Progenitor cell of endocrine pancreas (in vitro differentiated cells): ENCODE results near the gene WDR46. TPM values are rescaled to one million over a fixed set of nuclear protein-coding genes. Genes with fewer than 3 reads are reported as not detected.

Source experiments
- DNase-seq: peaks from one replicate; pipeline ENCODE4 v3.0.0; 2021; ENCODE audit warnings: low spot score; ENCODE audit not compliant: unreplicated experiment
- H3K27ac Mint-ChIP-seq: 2 replicates; pipeline ENCODE4 v1.8.0; 2021; ENCODE audit warnings: mild to moderate bottlenecking, moderate library complexity, mixed read lengths
- H3K27me3 Mint-ChIP-seq: 2 replicates; pipeline ENCODE4 v1.8.0; 2021; ENCODE audit warnings: mixed read lengths
- H3K36me3 Mint-ChIP-seq: 2 replicates; pipeline ENCODE4 v1.8.0; 2022; ENCODE audit warnings: mixed read lengths; ENCODE audit not compliant: insufficient read depth
- H3K4me1 Mint-ChIP-seq: 2 replicates; pipeline ENCODE4 v1.8.0; 2021; ENCODE audit warnings: low read depth, mixed read lengths
- H3K4me3 Mint-ChIP-seq: 2 replicates; pipeline ENCODE4 v1.8.0; 2021; ENCODE audit warnings: low read depth, mild to moderate bottlenecking, moderate library complexity, mixed read lengths
- H3K9me3 Mint-ChIP-seq: 2 replicates; pipeline ENCODE4 v1.8.0; 2021; ENCODE audit warnings: low read depth, mixed read lengths
- CTCF ChIP-seq: fragments of 200-600 bp; sonication (generic); IDR thresholded peaks from one replicate; pipeline ENCODE4 v1.5.0; 2021; ENCODE audit warnings: antibody characterized with exemption, mild to moderate bottlenecking; ENCODE audit not compliant: unreplicated experiment
- total RNA-seq: library from RNA; stranded (reverse); gene quantifications from 2 replicates; pipeline ENCODE4 v1.2.1, GENCODE V29; 2021

The WDR46 gene
- total RNA-seq, 1 donor from 2014 or later = 47.5 TPM

GRCh38 chr6:33315793-33316602 is 27.0 kb upstream of the WDR46 start:
- no peak for DNase-seq
- Mint-ChIP-seq H3K9me3 (no peaks in the 10 kb centered on the region), H3K36me3 (peaks cover 25% of the 10 kb centered on the region), H3K27ac (peak overlapping the region; percentile 73), H3K4me3 (peak overlapping the region; percentile 76), H3K4me1 (peaks cover 41% of the 10 kb centered on the region), H3K27me3 (peaks cover 3% of the 10 kb centered on the region)
- TF ChIP-seq CTCF = no peak

GRCh38 chr6:33314943-33315792 is 26.1 kb upstream of the WDR46 start:
- peaks cover 21% of the 10 kb centered on the region for H3K36me3 Mint-ChIP-seq
- H3K27ac Mint-ChIP-seq = no peak overlapping the region
- peaks cover 3% of the 10 kb centered on the region for H3K27me3 Mint-ChIP-seq
- peaks cover 40% of the 10 kb centered on the region for H3K4me1 Mint-ChIP-seq
- H3K4me3 Mint-ChIP-seq = peak overlapping the region; percentile 85
- no peak for TF ChIP-seq CTCF
- no peaks in the 10 kb centered on the region for H3K9me3 Mint-ChIP-seq
- no peak for DNase-seq

- Mint-ChIP-seq H3K27me3 (peaks cover 3% of the 10 kb centered on the region), H3K4me3 (peak overlapping the region; percentile 85), H3K9me3 (no peaks in the 10 kb centered on the region), H3K27ac (no peak overlapping the region), H3K4me1 (peaks cover 40% of the 10 kb centered on the region), H3K36me3 (peaks cover 17% of the 10 kb centered on the region)
- TF ChIP-seq CTCF = no peak
- no peak for DNase-seq
Measured at GRCh38 chr6:33314515-33314942, 25.5 kb upstream of the WDR46 start.

- peaks cover 3% of the 10 kb centered on the region for H3K27me3 Mint-ChIP-seq
- no peak for TF ChIP-seq CTCF
- H3K36me3 Mint-ChIP-seq = peaks cover 15% of the 10 kb centered on the region
- no peak for DNase-seq
- H3K4me1 Mint-ChIP-seq = peaks cover 38% of the 10 kb centered on the region
- peak within 1 kb of the TSS; percentile 85 for H3K4me3 Mint-ChIP-seq
- no peaks in the 10 kb centered on the region for H3K9me3 Mint-ChIP-seq
- peak within 1 kb of the TSS; percentile 88 for H3K27ac Mint-ChIP-seq
Measured at GRCh38 chr6:33313709-33314514, 24.9 kb upstream of the WDR46 start, which contains the start of gene TAPBP. TAPBP (minus strand) TSS chr6:33314078; CDS start chr6:33314041, 37 bp downstream.
